Hematopoietic multipotent progenitor cell treated with erythropoietin and hydrocortisone succinate and interleukin-3 and kit ligand, for 6 days (in vitro differentiated cells): ENCODE data around the gene ADGRD1.

ENCODE experiments used
- DNase-seq: peaks from one replicate; pipeline ENCODE4 v3.0.0-alpha.2; 2015

ADGRD1 gene

DNA sequence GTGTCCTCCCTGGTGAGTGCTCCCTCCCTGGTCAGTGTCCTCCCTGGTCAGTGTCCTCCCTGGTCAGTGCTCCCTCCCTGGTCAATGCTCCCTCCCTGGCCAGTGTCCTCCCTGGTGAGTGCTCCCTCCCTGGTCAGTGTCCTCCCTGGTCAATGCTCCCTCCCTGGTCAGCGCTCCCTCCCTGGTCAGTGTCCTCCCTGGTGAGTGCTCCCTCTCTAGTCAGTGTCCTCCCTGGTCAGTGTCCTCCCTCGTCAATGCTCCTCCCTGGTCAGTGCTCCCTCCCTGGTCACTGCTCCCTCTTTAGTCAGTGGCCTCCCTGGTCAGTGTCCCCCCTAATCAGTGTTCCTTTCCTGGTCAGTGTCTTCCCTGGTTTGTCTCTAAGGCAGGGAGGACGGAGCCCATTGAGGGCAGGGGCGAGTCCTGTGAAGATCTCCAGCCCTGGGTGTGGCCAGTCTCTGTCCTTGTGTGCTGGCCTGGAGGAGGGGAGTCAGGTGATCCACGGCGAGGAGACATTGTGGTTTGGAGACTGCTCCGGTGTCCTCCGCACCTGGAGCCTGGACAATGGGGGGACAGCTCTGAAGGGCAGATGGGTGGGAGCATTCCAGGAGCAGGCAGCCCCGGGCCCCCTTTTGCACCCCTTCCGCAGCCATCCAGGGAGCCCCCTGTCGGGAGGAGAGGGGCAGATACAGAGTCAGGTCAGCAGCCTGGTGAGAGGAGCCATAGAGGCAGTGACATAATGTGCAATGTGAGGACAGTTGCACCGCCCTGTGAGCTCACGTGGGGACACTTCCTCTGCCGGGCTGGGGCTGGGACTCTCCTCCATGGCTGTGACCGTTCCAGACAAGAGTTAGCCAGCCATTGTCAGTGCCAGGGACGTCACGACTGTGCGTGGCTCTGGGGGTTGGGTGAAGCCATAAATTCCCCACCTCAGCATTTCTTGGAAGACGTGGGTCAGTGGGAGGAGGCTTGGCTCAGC lies 93.4 kb downstream of the ADGRD1 start:
- peak; percentile 19 for DNase-seq

DNA sequence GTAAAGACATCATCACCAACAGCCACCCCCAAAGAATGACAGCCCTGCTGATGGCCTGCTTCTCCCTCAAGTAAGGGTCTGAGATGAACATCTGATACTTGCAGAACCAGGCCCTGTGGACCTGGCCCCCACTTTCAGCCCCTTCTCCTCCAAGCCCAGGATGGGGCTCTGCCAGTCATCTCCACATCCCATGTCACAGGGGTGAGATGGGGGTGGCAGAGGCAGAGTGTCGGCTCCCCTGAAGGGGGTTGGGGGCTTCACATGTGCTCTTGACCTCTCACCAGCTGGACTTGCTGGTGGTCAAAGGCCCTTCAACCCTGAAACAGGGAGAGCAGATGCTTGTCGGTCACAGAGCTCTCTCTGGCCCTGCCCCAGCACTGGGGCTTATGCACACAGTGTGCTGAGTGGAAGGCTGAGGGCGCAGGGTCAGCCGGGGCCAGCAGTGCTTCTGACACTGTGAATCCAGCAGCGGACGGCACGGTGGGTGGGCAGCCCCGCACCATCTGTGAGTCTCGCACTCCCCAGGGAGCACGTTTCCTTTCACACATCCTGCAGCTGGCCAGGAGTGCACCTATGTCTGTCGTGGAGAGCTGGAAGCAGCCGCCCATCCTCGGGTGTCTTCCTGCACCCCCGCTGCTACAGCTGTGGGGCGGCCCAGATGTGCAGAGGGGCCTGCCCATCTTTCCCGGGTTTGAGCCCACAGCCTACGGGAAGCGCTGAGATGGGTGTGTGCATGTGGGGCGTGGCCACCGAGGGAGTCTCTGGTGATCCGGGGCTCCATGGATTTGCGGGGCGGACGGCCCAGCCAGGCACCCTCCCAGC lies 94.3 kb downstream of the ADGRD1 start:
- DNase-seq: no peak

DNA sequence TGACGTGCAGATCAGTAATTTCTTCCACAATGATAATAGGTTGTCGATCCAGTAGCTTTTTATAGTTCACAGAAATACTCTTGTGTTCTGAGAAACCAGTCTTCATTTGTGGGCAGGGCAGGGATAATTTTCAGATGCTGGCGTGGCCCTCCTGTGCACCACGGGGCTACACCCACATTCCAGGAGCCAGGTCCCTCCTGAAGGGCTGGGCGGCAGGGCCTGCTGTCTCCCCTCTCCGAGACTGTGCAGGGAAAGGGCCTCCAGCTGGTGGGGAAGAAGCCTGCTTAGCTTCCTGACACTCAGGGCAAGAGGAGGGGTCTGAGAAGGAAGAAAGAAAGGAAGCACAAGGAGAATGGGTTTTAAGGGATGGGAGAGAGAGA lies 94.9 kb downstream of the ADGRD1 start:
- no peak for DNase-seq

DNA sequence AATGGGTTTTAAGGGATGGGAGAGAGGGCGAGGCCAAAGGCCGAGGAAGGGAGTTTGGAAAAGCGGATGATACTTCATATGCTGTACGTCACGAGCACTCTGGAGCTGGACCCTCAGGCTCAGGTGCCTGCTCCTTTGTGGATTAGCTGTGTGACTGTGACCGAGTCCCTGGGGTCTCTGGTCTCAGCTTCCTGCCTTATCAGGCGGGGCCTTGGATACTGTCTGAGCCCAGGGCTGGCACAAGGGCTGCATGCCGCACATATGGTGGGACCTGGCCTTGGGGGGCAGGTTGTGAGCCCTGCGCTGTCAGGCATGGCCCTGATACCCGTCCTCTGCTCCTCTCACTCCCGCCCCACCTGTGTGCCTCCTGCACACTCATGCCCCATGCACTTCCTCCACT lies 95.3 kb downstream of the ADGRD1 start:
- DNase-seq: no peak

DNA sequence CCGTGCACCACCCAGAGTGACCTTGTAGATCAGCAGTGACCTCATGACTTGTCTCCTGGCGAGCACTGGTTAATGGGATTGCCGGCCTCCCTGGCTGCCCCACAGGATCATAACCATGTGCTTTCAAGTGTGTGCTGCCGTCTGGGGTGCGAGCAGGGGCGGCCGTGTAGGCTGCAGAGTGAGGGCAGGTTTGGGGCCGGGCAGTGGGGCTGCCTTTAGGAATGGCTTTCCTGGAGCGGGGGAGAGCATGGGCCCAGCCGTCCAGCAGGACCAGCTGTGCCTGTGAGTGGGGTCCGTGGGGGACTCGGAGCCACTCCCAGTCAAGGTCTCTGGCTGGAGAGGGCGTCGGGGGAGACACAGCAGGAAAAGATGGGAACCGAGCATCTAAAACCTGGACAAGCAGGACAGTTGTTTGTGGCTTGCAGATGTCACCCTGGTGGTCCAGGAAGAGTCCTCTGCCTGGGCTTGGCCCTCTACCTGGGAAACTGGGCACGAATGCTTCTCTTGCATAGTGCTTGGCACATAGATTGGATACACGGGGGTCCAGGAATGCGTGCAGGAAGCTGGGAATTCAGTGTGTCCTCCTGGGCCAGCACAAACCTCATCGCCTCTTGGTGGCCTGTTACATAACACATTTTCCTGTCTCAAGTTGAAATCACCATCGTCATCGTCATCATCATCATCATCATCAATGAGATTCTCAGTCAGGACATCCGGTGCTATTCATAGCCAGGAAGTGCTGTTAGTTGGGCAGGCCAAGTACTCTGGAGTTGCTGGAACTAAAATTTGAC lies 96.0 kb downstream of the ADGRD1 start:
- DNase-seq: no peak

DNA sequence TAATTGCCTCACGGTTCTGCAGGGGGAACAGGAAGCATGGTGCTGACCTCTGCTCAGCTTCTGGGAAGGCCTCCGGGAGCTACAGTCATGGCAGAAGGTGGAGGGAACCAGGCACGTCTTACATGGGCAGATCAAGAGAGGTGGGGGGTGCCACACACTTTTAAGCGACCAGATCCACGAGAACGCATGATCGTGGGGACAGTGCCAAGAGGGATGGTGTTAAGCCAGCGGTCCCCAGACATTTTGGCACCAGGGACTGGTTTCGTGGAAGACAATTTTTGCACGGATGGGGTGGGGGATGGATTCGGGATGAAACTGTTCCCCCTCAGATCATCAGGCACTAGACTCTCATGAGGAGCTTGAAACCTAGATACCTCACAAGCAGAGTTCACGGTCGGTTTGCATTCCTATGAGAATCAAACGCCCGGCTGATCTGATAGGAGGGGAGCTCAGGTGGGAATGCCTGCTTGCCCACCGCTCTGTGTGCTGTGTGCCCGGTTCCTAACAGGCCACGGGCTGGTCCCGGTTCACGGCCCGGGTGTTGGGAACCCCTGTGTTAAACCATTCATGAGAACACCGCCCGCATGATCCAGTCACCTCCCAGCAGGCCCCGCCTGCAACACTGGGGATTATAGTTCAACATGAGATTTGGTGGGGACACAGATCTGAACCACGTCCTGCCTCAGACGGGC lies 96.9 kb downstream of the ADGRD1 start:
- no peak for DNase-seq

DNA sequence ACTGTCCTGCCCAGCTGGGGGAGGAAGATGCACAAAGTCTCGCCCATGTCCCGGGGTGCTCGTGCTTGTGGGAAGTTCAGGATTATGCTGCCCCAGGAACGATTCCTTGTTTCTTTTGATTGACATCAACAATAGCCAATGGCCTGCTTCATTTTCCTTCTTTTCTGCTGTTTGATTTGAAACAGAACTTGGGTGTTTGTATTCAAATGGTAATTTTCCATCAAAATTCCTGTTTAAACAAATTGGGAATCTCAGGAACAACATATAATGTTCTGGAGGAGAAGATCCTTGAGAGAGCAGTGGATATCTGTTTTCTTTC lies 97.4 kb downstream of the ADGRD1 start:
- no peak for DNase-seq

DNA sequence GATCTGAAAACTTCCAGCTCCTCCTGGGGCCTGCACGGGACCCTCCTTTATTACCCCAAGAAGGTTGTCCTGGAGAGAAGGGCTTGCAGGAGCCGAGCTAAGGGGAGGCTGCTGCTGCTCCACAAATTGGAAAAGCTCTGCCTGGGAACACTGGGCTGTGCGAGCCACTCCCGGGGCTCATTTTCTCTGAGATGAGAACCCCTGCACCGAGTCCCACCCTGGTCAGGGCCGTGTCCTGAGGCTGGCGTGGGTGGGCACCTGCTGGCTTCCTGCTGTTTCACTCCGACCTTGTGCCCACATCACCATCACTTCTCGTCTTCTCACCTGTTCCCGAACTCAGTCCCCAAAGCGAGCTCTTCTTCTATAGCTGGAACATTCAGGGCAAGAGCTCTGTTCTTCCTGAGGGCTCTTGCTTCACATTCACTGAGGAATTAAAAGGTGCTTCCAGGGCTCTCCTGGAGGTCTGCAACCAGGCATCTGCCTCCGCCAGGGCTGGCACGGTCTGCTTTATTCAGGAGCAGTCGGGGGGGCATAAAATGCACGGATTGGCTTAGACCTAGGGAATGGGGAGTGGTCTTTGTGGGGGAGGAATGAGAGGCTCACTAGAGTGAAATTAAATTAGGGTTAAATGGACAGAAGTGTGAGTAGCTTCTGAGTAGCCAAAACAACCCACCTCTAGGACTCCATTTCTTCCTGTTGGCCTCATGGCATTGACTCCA lies 98.5 kb downstream of the ADGRD1 start:
- no peak for DNase-seq

DNA sequence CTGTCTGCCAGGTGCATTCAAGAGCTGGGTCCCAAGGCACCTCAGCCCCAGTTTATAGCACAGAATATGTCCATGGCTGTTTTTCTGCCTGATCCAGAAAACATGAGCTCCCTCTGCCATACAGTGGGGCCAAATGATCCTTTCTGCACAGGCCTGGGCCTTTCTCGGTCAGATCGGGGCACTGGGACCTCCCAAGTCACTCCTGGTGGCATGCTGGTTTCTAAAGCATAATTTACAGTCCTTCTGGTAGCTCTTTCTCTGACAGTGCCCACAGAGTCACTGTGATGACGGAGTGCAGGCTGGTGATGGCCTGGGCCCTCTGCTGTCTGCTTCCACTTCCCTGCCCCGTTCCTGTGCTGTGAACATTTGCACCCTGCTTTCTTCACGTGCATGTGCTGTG lies 99.2 kb downstream of the ADGRD1 start:
- no peak for DNase-seq

DNA sequence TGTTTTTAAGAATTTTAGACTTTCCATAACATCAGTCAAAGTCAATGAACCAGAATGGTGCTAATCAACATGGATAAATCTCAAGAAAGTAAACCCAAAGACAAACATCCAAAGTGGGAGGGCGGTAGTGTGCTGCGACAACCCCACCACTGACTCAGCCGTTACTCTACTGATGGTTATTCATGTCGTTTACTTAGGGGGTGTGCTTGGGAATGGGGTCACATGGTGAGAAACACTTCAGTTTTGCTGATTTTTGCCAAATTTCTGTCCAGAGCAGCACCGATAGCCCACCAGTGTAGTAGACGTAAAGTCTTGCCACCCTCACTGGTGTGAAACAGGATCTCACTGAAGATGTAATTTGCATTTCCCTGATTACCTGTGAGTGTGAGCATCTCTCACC lies 99.9 kb downstream of the ADGRD1 start:
- DNase-seq: no peak

DNA sequence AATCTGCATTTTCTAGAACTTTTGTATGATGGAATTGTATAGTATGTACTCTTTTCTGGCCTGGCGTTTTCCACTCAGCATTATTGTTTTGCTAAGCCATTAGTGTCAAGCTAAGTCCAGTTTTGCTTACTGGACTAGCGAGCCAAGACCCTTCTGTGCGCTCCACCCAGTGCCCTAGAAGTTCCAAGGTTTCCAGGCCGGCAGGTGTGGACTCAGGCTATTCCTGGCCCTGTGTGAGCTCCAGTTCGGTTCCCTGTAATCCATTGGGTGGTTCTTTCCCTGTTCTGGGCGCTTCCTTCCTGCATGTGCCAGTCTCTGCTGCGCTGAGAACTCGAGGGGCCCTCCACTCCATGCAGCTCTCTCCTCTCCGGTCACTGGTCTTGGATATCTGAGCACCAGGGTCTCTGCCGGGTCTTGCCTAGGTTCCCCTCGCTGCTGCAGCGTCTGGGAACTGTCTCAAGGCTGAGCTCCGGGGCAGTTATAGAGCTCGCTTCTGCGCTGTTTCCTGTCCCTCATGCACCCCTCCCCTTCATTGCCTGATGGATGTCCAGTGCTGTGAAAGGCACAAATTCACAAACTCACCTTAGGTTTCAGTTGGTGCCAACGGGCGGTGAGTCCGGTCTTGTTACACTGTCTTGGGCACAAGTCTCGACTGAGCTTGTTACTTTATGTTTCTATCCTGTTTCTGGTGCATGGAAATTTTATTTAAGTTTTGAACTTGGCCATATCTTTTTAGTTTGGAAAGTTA lies 100.8 kb downstream of the ADGRD1 start:
- no peak for DNase-seq

DNA sequence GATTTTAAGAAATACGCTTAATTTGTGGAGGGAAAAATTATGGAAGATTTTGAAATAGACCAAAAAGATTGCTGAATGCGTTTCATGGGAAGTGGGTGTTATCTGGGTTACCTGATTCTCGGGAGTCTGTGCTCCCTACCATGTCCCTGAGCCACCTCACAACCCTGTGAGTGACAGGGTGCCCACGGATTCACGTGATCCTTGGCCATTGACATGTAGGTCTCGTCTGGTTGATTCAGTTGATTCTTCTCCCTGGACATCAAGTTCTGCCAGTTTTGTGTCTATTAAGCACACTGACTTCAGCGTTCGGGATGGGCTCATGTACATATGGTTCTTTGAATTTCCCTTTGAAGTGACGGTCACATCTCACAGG lies 101.4 kb downstream of the ADGRD1 start:
- no peak for DNase-seq

DNA sequence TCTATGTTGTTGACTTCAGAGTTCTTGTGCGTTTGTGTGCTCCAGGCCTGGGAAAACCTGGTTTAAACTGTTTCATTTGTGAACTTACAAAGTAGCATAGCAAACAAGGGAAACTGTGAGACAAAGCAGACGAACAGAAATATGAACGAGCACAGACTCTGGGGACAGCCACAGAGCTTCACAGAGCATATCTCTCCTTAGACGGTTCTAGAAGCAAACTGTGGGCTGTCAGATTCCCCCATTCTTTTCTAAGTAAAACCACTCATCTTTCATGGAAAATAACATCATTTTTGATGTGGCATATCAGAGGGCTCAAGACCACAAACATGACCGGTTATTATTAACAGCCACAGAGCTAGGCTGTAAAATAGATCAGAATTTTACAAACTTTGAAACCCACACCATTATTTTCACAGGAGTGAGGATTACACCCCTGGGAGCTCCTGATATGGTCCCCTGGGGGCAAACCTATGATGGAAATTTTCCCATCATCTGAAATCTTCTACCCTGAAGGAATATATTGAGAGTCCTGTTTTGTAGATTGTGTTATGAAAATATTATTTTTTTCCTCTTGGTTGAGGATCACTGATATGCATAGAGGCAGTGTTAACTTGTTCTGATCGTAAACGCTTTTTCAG lies 102.0 kb downstream of the ADGRD1 start:
- no peak for DNase-seq

DNA sequence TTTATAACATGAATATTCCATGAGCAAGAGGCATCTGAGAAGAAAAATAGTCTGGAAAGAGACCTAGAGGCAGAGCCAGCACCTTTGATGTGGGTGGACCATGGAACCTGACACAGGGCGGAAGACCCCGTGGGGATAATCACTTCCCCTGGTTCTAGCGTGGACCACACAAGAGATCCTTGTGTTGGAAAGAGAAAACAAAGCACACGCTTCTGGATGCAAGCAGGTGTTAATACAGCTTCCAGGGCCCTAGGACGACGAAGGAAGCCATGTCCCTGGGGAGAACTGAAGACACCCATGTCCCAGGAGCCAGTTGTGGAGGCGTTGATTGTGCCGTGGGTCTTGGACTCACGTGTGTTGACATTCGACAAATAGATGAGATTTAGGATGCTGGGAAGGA lies 102.9 kb downstream of the ADGRD1 start:
- DNase-seq: no peak

DNA sequence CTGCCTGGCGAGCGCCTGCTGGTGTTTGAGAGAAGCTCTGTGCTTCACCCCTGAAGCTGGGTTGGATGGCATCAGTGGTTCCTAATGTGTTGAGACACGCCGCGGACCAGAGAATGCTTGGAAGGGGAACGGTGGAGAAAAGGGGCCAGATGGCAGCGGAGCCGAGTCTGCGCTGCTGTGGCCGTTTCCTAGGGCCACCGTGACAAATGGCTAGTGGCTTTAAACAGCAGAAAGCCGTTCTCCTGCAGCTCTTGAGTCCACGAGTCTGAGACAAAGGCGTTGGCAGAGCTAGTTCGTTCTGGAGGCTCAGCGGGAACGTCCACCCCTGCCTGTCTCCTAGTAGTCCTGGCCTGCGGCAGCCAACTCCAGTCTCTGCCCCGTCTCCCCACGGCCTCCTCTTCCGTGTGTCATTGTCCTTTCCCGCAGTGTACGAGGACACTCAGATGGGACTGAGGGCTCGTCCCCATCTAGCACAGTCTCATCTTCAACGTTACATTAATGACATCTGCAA lies 103.6 kb downstream of the ADGRD1 start:
- DNase-seq: no peak

DNA sequence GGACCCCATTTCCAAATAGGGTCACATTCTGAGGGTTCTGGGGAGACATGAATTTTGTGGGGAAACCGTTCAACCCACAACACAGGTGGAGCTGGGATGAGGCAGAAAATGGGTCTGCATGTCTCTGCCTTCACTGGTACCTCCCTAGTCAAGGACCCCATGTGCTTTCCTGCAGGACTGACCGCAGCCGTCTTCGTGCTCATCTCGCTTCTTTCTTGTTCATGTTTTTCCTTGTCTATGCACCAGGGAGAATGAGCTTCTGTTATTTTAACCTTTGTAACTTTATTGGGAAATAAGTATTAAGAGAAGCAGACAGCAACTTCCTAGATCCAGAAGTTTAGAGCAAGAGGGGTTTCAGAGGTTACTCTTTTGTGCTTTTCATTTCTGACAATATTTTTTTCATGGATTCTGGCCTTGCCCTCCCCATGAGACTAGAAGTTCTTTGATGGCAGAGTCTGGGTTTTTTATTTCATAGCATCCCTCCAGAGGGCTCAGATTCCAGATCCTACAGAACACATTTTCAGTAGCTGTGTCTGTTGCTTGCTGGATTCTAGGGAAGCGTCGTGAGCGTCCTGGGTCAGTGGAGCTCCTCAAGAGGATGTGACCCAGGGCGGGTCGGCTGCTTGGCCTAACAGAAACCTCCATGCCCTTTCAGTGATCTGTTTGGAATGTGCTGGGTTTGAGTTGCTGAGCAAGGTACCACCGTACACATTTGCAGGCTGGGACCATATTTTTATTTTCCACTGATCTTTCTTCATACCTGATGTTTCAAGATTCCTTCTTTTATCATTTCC lies 104.2 kb downstream of the ADGRD1 start:
- DNase-seq: no peak

DNA sequence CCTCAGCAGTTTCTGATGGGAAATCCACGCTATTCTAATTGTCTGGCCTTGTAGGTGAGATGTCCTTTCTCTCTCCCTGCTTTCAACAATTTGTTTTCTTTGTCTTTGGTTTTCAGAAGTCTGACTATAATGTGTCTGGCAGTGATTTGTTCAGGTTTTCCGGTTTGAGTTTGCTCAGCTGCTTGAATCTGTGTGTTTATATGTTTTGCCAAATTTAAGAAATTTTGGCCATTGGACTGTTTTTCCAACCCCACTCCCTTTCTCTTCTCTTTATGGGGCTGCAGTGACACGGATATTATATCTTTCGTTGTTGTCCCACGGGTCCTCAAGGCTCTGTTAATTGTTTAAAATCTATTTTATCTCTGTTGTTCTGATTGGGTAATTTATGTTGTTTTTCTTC lies 105.0 kb downstream of the ADGRD1 start:
- DNase-seq: no peak

DNA sequence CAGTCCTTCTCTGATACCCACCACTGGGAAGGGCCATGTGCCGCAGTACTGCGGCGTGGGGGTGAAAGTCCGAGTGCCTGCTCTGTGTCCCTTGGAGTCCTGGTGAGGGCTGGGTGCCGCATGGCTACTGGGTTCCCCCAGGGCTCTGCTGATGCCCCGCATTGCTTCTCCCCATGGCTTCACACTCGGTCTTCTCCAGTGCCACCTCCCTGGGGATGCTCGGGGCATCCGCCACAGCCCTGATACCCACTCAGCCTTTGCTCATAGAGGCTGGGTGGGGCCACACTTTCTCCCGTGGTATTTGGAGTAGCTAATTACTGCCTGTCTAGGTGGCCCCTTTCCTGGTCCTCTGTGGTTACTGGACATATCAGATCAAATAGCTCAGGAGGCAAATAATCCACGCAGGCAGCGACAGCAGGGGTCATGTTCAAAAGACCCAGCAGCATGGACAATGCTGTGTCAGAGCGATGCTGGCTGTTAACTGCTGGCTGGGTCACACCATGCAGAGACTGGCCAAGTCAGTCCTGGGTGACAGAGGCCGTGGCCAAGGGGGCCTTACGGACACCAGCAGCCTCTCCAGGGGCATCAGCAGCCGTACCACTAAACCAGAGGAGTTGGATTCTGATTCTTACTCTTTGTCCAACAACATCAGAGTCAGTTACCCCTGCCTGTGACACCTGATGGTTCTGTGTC lies 106.5 kb downstream of the ADGRD1 start:
- DNase-seq: no peak
